ENCODE data around the gene SLC9A5.

Gene SLC9A5

GRCh38 chr16:67283039-67283825 is 34.5 kb downstream of the SLC9A5 start:
- H3K9me3 Mint-ChIP-seq, result no peaks in the 10 kb centered on the region
- H3K4me3 Mint-ChIP-seq, result no peak overlapping the region
- no peaks in the 10 kb centered on the region for H3K36me3 Mint-ChIP-seq (ENCODE audit: low read depth)
- H3K27me3 Mint-ChIP-seq (ENCODE audit: low read depth), result no peaks in the 10 kb centered on the region
- no peak overlapping the region for H3K27ac Mint-ChIP-seq
- DNase-seq (ENCODE audit: low spot score), result no peak
- H3K4me1 Mint-ChIP-seq (ENCODE audit: low read depth), result peaks cover 6% of the 10 kb centered on the region

DNA sequence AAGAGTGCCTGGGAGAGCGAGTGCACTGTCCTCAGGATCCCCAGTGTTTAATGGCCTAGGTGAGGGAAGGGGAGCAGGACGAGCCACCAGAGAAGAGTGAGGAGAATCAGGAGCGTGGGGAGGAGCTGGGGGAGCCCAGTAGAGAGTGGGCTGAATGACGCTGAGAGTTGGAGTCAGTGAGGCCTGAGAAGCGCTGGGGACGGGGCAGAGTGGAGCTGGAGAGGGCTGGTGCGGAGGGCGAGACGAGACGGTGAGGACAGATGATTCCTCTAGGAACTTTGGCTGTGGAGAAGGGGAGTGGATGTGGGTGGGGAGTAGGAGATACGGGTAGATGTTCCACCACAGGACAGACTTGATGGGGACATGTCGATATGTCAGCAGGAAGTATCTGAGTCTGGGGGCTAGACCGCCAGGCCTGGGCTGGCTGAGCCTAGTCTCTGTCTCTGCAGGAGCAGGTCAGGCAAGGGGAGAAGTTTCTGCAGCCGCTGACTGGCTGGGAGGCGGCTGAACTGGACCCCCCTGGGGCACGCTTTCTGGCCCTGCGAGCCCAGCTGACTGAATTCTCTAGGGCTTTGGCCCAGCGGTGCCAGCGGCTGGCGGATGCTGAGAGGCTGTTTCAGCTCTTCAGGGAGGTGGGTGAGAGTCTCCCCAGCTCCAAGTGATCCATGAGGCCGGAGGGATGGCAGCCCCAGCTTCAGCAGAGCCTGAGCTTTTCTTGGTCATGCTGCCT is 35.2 kb downstream of the SLC9A5 start:
- DNase-seq (ENCODE audit: low spot score), result no peak
- no peak overlapping the region for H3K27ac Mint-ChIP-seq
- no peaks in the 10 kb centered on the region for H3K27me3 Mint-ChIP-seq (ENCODE audit: low read depth)
- no peak overlapping the region for H3K4me3 Mint-ChIP-seq
- peaks cover 3% of the 10 kb centered on the region for H3K4me1 Mint-ChIP-seq (ENCODE audit: low read depth)
- no peaks in the 10 kb centered on the region for H3K9me3 Mint-ChIP-seq
- no peaks in the 10 kb centered on the region for H3K36me3 Mint-ChIP-seq (ENCODE audit: low read depth)

GRCh38 chr16:67284699-67285646 is 36.2 kb downstream of the SLC9A5 start:
- Mint-ChIP-seq H3K36me3 (ENCODE audit: low read depth) (no peaks in the 10 kb centered on the region), H3K27me3 (ENCODE audit: low read depth) (no peaks in the 10 kb centered on the region), H3K27ac (no peak overlapping the region), H3K4me3 (no peak overlapping the region), H3K9me3 (no peaks in the 10 kb centered on the region), H3K4me1 (ENCODE audit: low read depth) (peaks cover 8% of the 10 kb centered on the region)
- no peak for DNase-seq (ENCODE audit: low spot score)

GRCh38 chr16:67286441-67287235 is 37.9 kb downstream of the SLC9A5 start:
- Mint-ChIP-seq H3K4me1 (ENCODE audit: low read depth) (peaks cover 5% of the 10 kb centered on the region), H3K27ac (no peak overlapping the region), H3K27me3 (ENCODE audit: low read depth) (no peaks in the 10 kb centered on the region), H3K36me3 (ENCODE audit: low read depth) (no peaks in the 10 kb centered on the region), H3K4me3 (no peak overlapping the region), H3K9me3 (no peaks in the 10 kb centered on the region)
- no peak for DNase-seq (ENCODE audit: low spot score)

GRCh38 chr16:67287960-67288359 is 39.2 kb downstream of the SLC9A5 start:
- Mint-ChIP-seq H3K27me3 (ENCODE audit: low read depth) (no peaks in the 10 kb centered on the region), H3K4me3 (no peak overlapping the region), H3K27ac (no peak overlapping the region)

GRCh38 chr16:67291461-67291860 is 42.7 kb downstream of the SLC9A5 start:
- Mint-ChIP-seq H3K27ac (no peak overlapping the region), H3K9me3 (no peaks in the 10 kb centered on the region), H3K4me3 (no peak overlapping the region)

More at GRCh38 chr16:67287960-67288359, 39.2 kb downstream of the SLC9A5 start:
- DNase-seq (ENCODE audit: low spot score), result no peak
- no peaks in the 10 kb centered on the region for H3K36me3 Mint-ChIP-seq (ENCODE audit: low read depth)
- H3K9me3 Mint-ChIP-seq, result no peaks in the 10 kb centered on the region
- peaks cover 5% of the 10 kb centered on the region for H3K4me1 Mint-ChIP-seq (ENCODE audit: low read depth)

GRCh38 chr16:67294171-67294757 is 45.5 kb downstream of the SLC9A5 start:
- no peak overlapping the region for H3K4me3 Mint-ChIP-seq
- H3K4me1 Mint-ChIP-seq (ENCODE audit: low read depth), result peaks cover 5% of the 10 kb centered on the region
- DNase-seq (ENCODE audit: low spot score), result no peak
- H3K27ac Mint-ChIP-seq, result no peak overlapping the region
- H3K36me3 Mint-ChIP-seq (ENCODE audit: low read depth), result no peaks in the 10 kb centered on the region
- H3K9me3 Mint-ChIP-seq, result no peaks in the 10 kb centered on the region
- no peaks in the 10 kb centered on the region for H3K27me3 Mint-ChIP-seq (ENCODE audit: low read depth)

More at GRCh38 chr16:67291461-67291860, 42.7 kb downstream of the SLC9A5 start:
- Mint-ChIP-seq H3K36me3 (ENCODE audit: low read depth) (no peaks in the 10 kb centered on the region), H3K4me1 (ENCODE audit: low read depth) (peaks cover 5% of the 10 kb centered on the region), H3K27me3 (ENCODE audit: low read depth) (no peaks in the 10 kb centered on the region)
- no peak for DNase-seq (ENCODE audit: low spot score)

GRCh38 chr16:67294938-67295361 is 46.2 kb downstream of the SLC9A5 start:
- H3K36me3 Mint-ChIP-seq (ENCODE audit: low read depth), result no peaks in the 10 kb centered on the region
- no peaks in the 10 kb centered on the region for H3K27me3 Mint-ChIP-seq (ENCODE audit: low read depth)
- H3K9me3 Mint-ChIP-seq, result no peaks in the 10 kb centered on the region
- H3K4me3 Mint-ChIP-seq, result no peak overlapping the region
- no peak overlapping the region for H3K27ac Mint-ChIP-seq
- DNase-seq (ENCODE audit: low spot score), result no peak
- no peaks in the 10 kb centered on the region for H3K4me1 Mint-ChIP-seq (ENCODE audit: low read depth)

DNA sequence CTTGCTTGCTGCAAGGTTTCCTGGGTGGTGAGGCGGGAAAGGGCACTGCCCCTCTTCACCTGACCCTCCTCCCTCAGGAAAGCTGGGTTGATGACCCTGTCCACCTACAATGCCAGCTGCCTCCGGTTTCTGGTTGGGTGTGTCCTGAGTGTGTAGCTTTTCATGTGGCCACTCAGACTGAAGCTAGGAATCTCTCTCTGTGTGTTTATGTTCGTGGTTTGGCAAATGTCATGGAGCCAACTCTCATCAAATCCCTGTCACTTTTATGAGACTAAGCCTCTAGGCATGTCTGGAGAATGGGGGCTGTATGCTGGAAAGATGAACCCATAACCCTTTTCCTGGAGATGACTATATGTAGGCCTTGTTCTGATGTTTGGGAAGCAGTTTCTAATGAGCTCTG is 47.6 kb downstream of the SLC9A5 start:
- Mint-ChIP-seq H3K9me3 (no peaks in the 10 kb centered on the region), H3K4me1 (ENCODE audit: low read depth) (no peaks in the 10 kb centered on the region), H3K4me3 (no peak overlapping the region), H3K27me3 (ENCODE audit: low read depth) (no peaks in the 10 kb centered on the region), H3K27ac (no peak overlapping the region), H3K36me3 (ENCODE audit: low read depth) (no peaks in the 10 kb centered on the region)
- no peak for DNase-seq (ENCODE audit: low spot score)

GRCh38 chr16:67298277-67298676 is 49.5 kb downstream of the SLC9A5 start:
- Mint-ChIP-seq H3K4me3 (no peak overlapping the region), H3K36me3 (ENCODE audit: low read depth) (no peaks in the 10 kb centered on the region), H3K4me1 (ENCODE audit: low read depth) (no peaks in the 10 kb centered on the region), H3K9me3 (no peaks in the 10 kb centered on the region), H3K27me3 (ENCODE audit: low read depth) (no peaks in the 10 kb centered on the region), H3K27ac (no peak overlapping the region)
- no peak for DNase-seq (ENCODE audit: low spot score)

- no peaks in the 10 kb centered on the region for H3K9me3 Mint-ChIP-seq
- H3K4me3 Mint-ChIP-seq, result no peak overlapping the region
- no peak for DNase-seq (ENCODE audit: low spot score)
- H3K27me3 Mint-ChIP-seq (ENCODE audit: low read depth), result no peaks in the 10 kb centered on the region
- no peaks in the 10 kb centered on the region for H3K36me3 Mint-ChIP-seq (ENCODE audit: low read depth)
- no peaks in the 10 kb centered on the region for H3K4me1 Mint-ChIP-seq (ENCODE audit: low read depth)
- no peak overlapping the region for H3K27ac Mint-ChIP-seq
Observed at GRCh38 chr16:67299269-67299668, 50.5 kb downstream of the SLC9A5 start.

GRCh38 chr16:67301080-67301782 is 52.5 kb downstream of the SLC9A5 start:
- DNase-seq (ENCODE audit: low spot score), result no peak
- no peaks in the 10 kb centered on the region for H3K9me3 Mint-ChIP-seq
- no peaks in the 10 kb centered on the region for H3K4me1 Mint-ChIP-seq (ENCODE audit: low read depth)
- no peak overlapping the region for H3K4me3 Mint-ChIP-seq
- no peaks in the 10 kb centered on the region for H3K27me3 Mint-ChIP-seq (ENCODE audit: low read depth)
- H3K27ac Mint-ChIP-seq, result no peak overlapping the region
- H3K36me3 Mint-ChIP-seq (ENCODE audit: low read depth), result no peaks in the 10 kb centered on the region
